Endothelial cell of umbilical vein (primary cell): ENCODE data around the gene CMTM3. TPM values are rescaled to one million over a fixed set of nuclear protein-coding genes. Genes with fewer than 3 reads are reported as not detected.
"Not testable (repeated sequence)": the region's sequence is repeated elsewhere in the genome, so short reads cannot be mapped to it uniquely, and the experiment has no call there.

ENCODE experiments used
- BruUV-seq: library from RNA; stranded (reverse); fragments of 400-500 nt; replicated peaks from 2 replicates; lab custom pipeline; 2021; lab: Mats Ljungman, UMichigan
- CTCF ChIA-PET: fragments of 300-600, 350-600 bp; sonication (Branson Sonifier 250); formaldehyde crosslinking; loops from one replicate; lab custom pipeline; 2021; ENCODE audit warnings: antibody characterized with exemption, inconsistent platforms; lab: Charles Lee
- POLR2A ChIA-PET: fragments of 300-600, 350-600 bp; sonication (Branson Sonifier 250); formaldehyde crosslinking; loops from one replicate; lab custom pipeline; 2021; ENCODE audit warnings: antibody characterized with exemption, inconsistent platforms; lab: Charles Lee
- DNase-seq: peaks from one replicate; pipeline ENCODE4 v3.0.0-alpha.2; 2011; ENCODE audit warnings: low read depth, low spot score
- FAIRE-seq: peaks from 2 replicates; lab custom pipeline; 2011; peaks lifted over from hg19 to GRCh38; lab: Jason Lieb, UNC
- H2AFZ ChIP-seq: 2 replicates; pipeline ENCODE4 v1.6.0; 2012; ENCODE audit warnings: low read depth, low read length, control low read depth, inconsistent platforms
- H3K27ac ChIP-seq: 2 replicates; pipeline ENCODE4 v1.5.1; 2011; ENCODE audit warnings: low read depth, mild to moderate bottlenecking, control low read depth, low read length, moderate library complexity; ENCODE audit not compliant: insufficient read depth
- H3K27me3 ChIP-seq, 2 experiments: 2 replicates each; pipeline versions ENCODE4 v1.6.0 to v1.6.1; 2011; ENCODE audit warnings: low read length in 2 of 2, mixed read lengths in 1 of 2; ENCODE audit not compliant: control insufficient read depth in 2 of 2, insufficient read depth in 2 of 2
- H3K36me3 ChIP-seq, 2 experiments: 2 replicates in 1 of 2; 3 replicates in 1 of 2; pipeline ENCODE4 v1.5.1; 2011; ENCODE audit warnings: low read length in 2 of 2, mild to moderate bottlenecking in 1 of 2, moderate library complexity in 1 of 2; ENCODE audit not compliant: control insufficient read depth in 2 of 2, insufficient read depth in 2 of 2; ENCODE audit errors: extremely low read depth in 1 of 2
- H3K4me1 ChIP-seq: 3 replicates; pipeline ENCODE4 v1.5.1; 2011; ENCODE audit warnings: mild to moderate bottlenecking, low read length; ENCODE audit not compliant: control insufficient read depth, insufficient read depth; ENCODE audit errors: extremely low read depth
- H3K4me2 ChIP-seq: 2 replicates; pipeline ENCODE4 v1.6.1; 2011; ENCODE audit warnings: low read length, control low read depth, mixed read lengths; ENCODE audit not compliant: insufficient read depth
- H3K4me3 ChIP-seq, 3 experiments: fragments of 200-600 bp in 1 of 3; sonication (generic), shearing (Covaris generic) in 1 of 3; replicated peaks in 1 of 3; 2 replicates each; pipeline ENCODE4 v1.5.1; 2011 to 2016; ENCODE audit warnings: control low read depth in 3 of 3, low read length in 3 of 3, mild to moderate bottlenecking in 2 of 3, inconsistent platforms in 1 of 3, low read depth in 1 of 3, moderate library complexity in 1 of 3; ENCODE audit not compliant: insufficient read depth in 1 of 3
- H3K79me2 ChIP-seq: 2 replicates; pipeline ENCODE4 v1.6.0; 2012; ENCODE audit warnings: low read length, inconsistent platforms; ENCODE audit not compliant: control insufficient read depth, insufficient read depth
- H3K9ac ChIP-seq: replicated peaks from 2 replicates; pipeline ENCODE3; 2011; ENCODE audit warnings: low read length, control low read depth; ENCODE audit not compliant: insufficient read depth; ENCODE audit errors: extremely low read depth
- H3K9me1 ChIP-seq: replicated peaks from 3 replicates; pipeline ENCODE4 v1.6.0; 2011; ENCODE audit warnings: mild to moderate bottlenecking, low read length; ENCODE audit not compliant: control insufficient read depth, insufficient read depth; ENCODE audit errors: extremely low read depth
- H3K9me3 ChIP-seq: replicated peaks from 2 replicates; pipeline ENCODE4 v1.5.1; 2012; ENCODE audit warnings: low read length, inconsistent platforms; ENCODE audit not compliant: control insufficient read depth, insufficient read depth
- H4K20me1 ChIP-seq: replicated peaks from 2 replicates; pipeline ENCODE3; 2011; ENCODE audit warnings: mild to moderate bottlenecking, low read length; ENCODE audit not compliant: control insufficient read depth, insufficient read depth; ENCODE audit errors: extremely low read depth
- CTCF ChIP-seq, 2 donors: IDR thresholded peaks; 1 replicate in 1 of 2; 2 replicates in 1 of 2; pipeline ENCODE4 v1.5.1; 2011; ENCODE audit warnings: low read length in 2 of 2, mild to moderate bottlenecking in 2 of 2, moderate library complexity in 2 of 2, control low read depth in 1 of 2, inconsistent platforms in 1 of 2, low read depth in 1 of 2; ENCODE audit not compliant: insufficient read depth in 1 of 2; ENCODE audit errors: extremely low read depth in 1 of 2
- EZH2 ChIP-seq: IDR thresholded peaks from 2 replicates; pipeline ENCODE4 v1.6.1; 2012; ENCODE audit warnings: borderline replicate concordance, low read depth, mild to moderate bottlenecking, moderate library complexity, low read length, inconsistent platforms; ENCODE audit not compliant: severe bottlenecking
- FOS ChIP-seq: IDR thresholded peaks from 2 replicates; pipeline ENCODE4 v1.6.1; 2011; ENCODE audit warnings: mild to moderate bottlenecking, low read length, moderate library complexity, borderline replicate concordance; ENCODE audit not compliant: insufficient read depth
- GATA2 ChIP-seq: IDR thresholded peaks from 2 replicates; pipeline ENCODE4 v1.7.0; 2011; ENCODE audit warnings: low read depth, mild to moderate bottlenecking, moderate library complexity, mixed read lengths, low read length; ENCODE audit not compliant: insufficient read length, insufficient read depth
- JUN ChIP-seq: IDR thresholded peaks from 2 replicates; pipeline ENCODE4 v1.6.1; 2011; ENCODE audit warnings: borderline replicate concordance, low read depth; ENCODE audit not compliant: insufficient read length, insufficient read depth
- MAX ChIP-seq: IDR thresholded peaks from 2 replicates; pipeline ENCODE4 v1.6.1; 2011; ENCODE audit not compliant: insufficient read depth, insufficient read length
- MYC ChIP-seq: IDR thresholded peaks from one replicate; pipeline ENCODE4 v1.6.1; 2011; ENCODE audit warnings: mild to moderate bottlenecking, low read depth, low read length
- POLR2A ChIP-seq: IDR thresholded peaks from 2 replicates; pipeline ENCODE4 v1.6.1; 2012; ENCODE audit warnings: low read depth, mild to moderate bottlenecking, control low read depth, low read length
- POLR2AphosphoS5 ChIP-seq: IDR thresholded peaks from 2 replicates; pipeline ENCODE4 v1.6.1; 2012; ENCODE audit warnings: low read depth, mild to moderate bottlenecking, control low read depth, low read length, moderate library complexity; ENCODE audit not compliant: insufficient read depth
- dilution Hi-C: fragments of 300-500 bp; cut with MboI; formaldehyde crosslinking; loops from one replicate; pipeline ENCODE4 v1.15.0; 2019; ENCODE audit warnings: low sequenced_read_pairs; ENCODE audit not compliant: extremely low pct_ligation_motif_present
- intact Hi-C: fragments of 100-400 bp; cut with micrococcal nuclease; formaldehyde crosslinking; loops from one replicate; pipeline ENCODE4 v1.10.0; 2022
- polyA plus RNA-seq, 4 experiments: library from polyadenylated mRNA; depleted of rRNA in 3 of 4; stranded (reverse) in 3 of 4; unstranded in 1 of 4; fragments of >200 nt; gene quantifications; 2 replicates each; pipeline versions ENCODE4 v1.2.1 to v1.2.3, GENCODE V29; 2011 to 2012; ENCODE audit warnings: missing spikeins in 1 of 4
- total RNA-seq: library from RNA; stranded (reverse); gene quantifications from 2 replicates; pipeline ENCODE4 v1.2.3, GENCODE V29; 2021

Gene CMTM3
- total and polyA plus RNA-seq, 2 donors (not counting 3 experiments of a cell fraction or from before 2014, with no cell fraction given), result 83.6 to 86.2 TPM

GRCh38 chr16:66623755-66624154 is 19.3 kb downstream of the CMTM3 start:
- TF ChIP-seq GATA2, result no peak
- no peak for TF ChIP-seq MYC
- no peak for TF ChIP-seq EZH2
- no peak for TF ChIP-seq CTCF (IDR thresholded peaks at IDR 0.05; ENCODE audit: extremely low read depth in 1 of 2, insufficient read depth in 1 of 2, low read depth in 1 of 2, low read length in 2 of 2)
- TF ChIP-seq MAX, result no peak
- TF ChIP-seq FOS, result no peak
- TF ChIP-seq POLR2A, result no peak
- TF ChIP-seq JUN, result no peak
- TF ChIP-seq POLR2AphosphoS5, result no peak
- dilution Hi-C loops, result no loop called here
- Histone ChIP-seq H3K27me3 (no peaks in the 10 kb centered on the region), H3K27ac (no peak overlapping the region), H4K20me1 (no peaks in the 10 kb centered on the region), H3K4me2 (no peak overlapping the region), H2AFZ (no peak overlapping the region), H3K4me3 (no peak overlapping the region), H3K9ac (no peak overlapping the region), H3K9me1 (no peaks in the 10 kb centered on the region), H3K36me3 (no peaks in the 10 kb centered on the region), H3K4me1 (peaks cover 9% of the 10 kb centered on the region), H3K9me3 (no peaks in the 10 kb centered on the region), H3K79me2 (no peaks in the 10 kb centered on the region)
- POLR2A ChIA-PET, result no interaction called here
- CTCF ChIA-PET, result interaction anchor here (1.0 to 2.6 kb wide), 3 partner anchors 15 to 39 kb away, joined by 3 to 11 read pairs (median 4); no protein-coding TSS in a partner anchor
- intact Hi-C loops, result no loop called here
- FAIRE-seq (no peak), DNase-seq (no peak)
- BruUV-seq, result no TSS peak

- FAIRE-seq, H3K36me3 ChIP-seq, H3K27ac ChIP-seq, dilution Hi-C loops, H3K4me3 ChIP-seq, H3K4me1 ChIP-seq, H3K79me2 ChIP-seq, H4K20me1 ChIP-seq, H3K4me2 ChIP-seq, H3K9ac ChIP-seq, BruUV-seq, H3K9me1 ChIP-seq, H3K27me3 ChIP-seq, H2AFZ ChIP-seq, DNase-seq, H3K9me3 ChIP-seq, intact Hi-C loops, POLR2A ChIA-PET: not testable (repeated sequence)
- CTCF ChIA-PET, result interaction anchor here (1.8 to 2.2 kb wide), 2 partner anchors 23 to 33 kb away, joined by 4 to 10 read pairs; no protein-coding TSS in a partner anchor
Measured at GRCh38 chr16:66627611-66628378, 23.3 kb downstream of the CMTM3 start.
